Esophagus squamous epithelium (tissue), 5 donors: ENCODE results near the gene NCK1. TPM values are rescaled to one million over a fixed set of nuclear protein-coding genes. Genes with fewer than 3 reads are reported as not detected.

Experiments
- DNase-seq: peaks from one replicate; lab custom pipeline; 2025; lab: John Stamatoyannopoulos, UW
- H3K27ac ChIP-seq, 4 donors: fragments of 200-600 bp; sonication (generic); one replicate each; pipeline ENCODE4 v1.5.1; 2016 to 2019; ENCODE audit warnings: mild to moderate bottlenecking in 1 of 4
- H3K27me3 ChIP-seq, 4 donors: fragments of 200-600 bp; sonication (generic); 1 replicate in 3 of 4; 2 replicates in 1 of 4; pipeline versions ENCODE4 v1.5.1 to v1.6.0; 2017 to 2021; ENCODE audit warnings: antibody characterized with exemption in 1 of 4
- H3K36me3 ChIP-seq, 3 donors: fragments of 200-600 bp; sonication (generic); one replicate each; pipeline ENCODE4 v1.5.1; 2016 to 2019
- H3K4me1 ChIP-seq, 3 donors: fragments of 200-600 bp; sonication (generic); one replicate each; pipeline ENCODE4 v1.5.1; 2017 to 2019
- H3K4me3 ChIP-seq, 4 donors: fragments of 200-600 bp; sonication (generic); 1 replicate in 3 of 4; 2 replicates in 1 of 4; pipeline ENCODE4 v1.5.1; 2016 to 2019; ENCODE audit warnings: mild to moderate bottlenecking in 2 of 4, moderate library complexity in 1 of 4
- H3K9me3 ChIP-seq, 3 donors: fragments of 200-600 bp; sonication (generic); one replicate each; pipeline ENCODE4 v1.5.1; 2016 to 2019
- CTCF ChIP-seq, 6 experiments: fragments of 450-650 bp in 4 of 6; fragments of 200-600 bp in 2 of 6; sonication (generic) in 2 of 6; IDR thresholded peaks; one replicate each; pipeline ENCODE4 v1.5.1; 2016 to 2019; ENCODE audit warnings: antibody characterized with exemption in 6 of 6, mild to moderate bottlenecking in 4 of 6, moderate library complexity in 4 of 6
- POLR2A ChIP-seq, 4 donors: fragments of 450-650 bp; IDR thresholded peaks; one replicate each; pipeline ENCODE4 v1.6.1; 2017; ENCODE audit warnings: antibody characterized with exemption in 4 of 4, mild to moderate bottlenecking in 4 of 4, moderate library complexity in 3 of 4
- WGBS, 2 donors: methylation state at CpG; one replicate each; pipeline ENCODE4 v1.1.5; 2018; 5-methylcytosine and 5-hydroxymethylcytosine counted together
- intact Hi-C: fragments of 100-400 bp; cut with DNase I; formaldehyde crosslinking; loops from one replicate; pipeline ENCODE4 v1.15.0; 2022
- total RNA-seq, 4 donors: library from RNA; depleted of rRNA; stranded (reverse); fragments of >200 nt; gene quantifications; one replicate each; pipeline ENCODE4 v1.1.0, GENCODE V29; 2016
- donor health status: DM: yes; HTN: yes; CAD: no.

Gene NCK1
- total RNA-seq, 4 donors from 2014 or later, result 35.6 to 66.1 (median 57.3) TPM

GRCh38 chr3:136908297-136908696 lies 46.3 kb downstream of the NCK1 start:
- peaks cover 0 to 22% (median 8%) of the 10 kb centered on the region in 3 donors for H3K9me3 ChIP-seq
- intact Hi-C loops, result no loop called here
- H3K4me3 ChIP-seq, result no peak overlapping the region
- H3K36me3 ChIP-seq, result peaks cover 0 to 3% (median 0%) of the 10 kb centered on the region in 3 donors
- H3K27me3 ChIP-seq, result no peaks in the 10 kb centered on the region
- WGBS, 2 donors, result 91 to 92% methylated on average over 2 of the region's 2 CpGs
- TF ChIP-seq POLR2A (IDR thresholded peaks at IDR 0.05) (no peak), CTCF (IDR thresholded peaks at IDR 0.05) (no peak)
- H3K27ac ChIP-seq, result no peak overlapping the region
- peaks cover 5 to 46% (median 10%) of the 10 kb centered on the region in 3 donors for H3K4me1 ChIP-seq
- DNase-seq, result no peak

- H3K9me3 ChIP-seq, result peaks cover 0 to 14% (median 5%) of the 10 kb centered on the region in 3 donors
- WGBS, 2 donors, result 42 to 62% methylated on average over 4 of the region's 4 CpGs
- H3K27me3 ChIP-seq, result no peaks in the 10 kb centered on the region
- intact Hi-C loops, result no loop called here
- DNase-seq, result no peak
- H3K27ac ChIP-seq, result no peak overlapping the region
- peaks cover 0 to 8% (median 0%) of the 10 kb centered on the region in 3 donors for H3K36me3 ChIP-seq
- peaks cover 5 to 46% (median 10%) of the 10 kb centered on the region in 3 donors for H3K4me1 ChIP-seq
- H3K4me3 ChIP-seq, result no peak overlapping the region
- TF ChIP-seq CTCF (IDR thresholded peaks at IDR 0.05), result no peak
- TF ChIP-seq POLR2A (IDR thresholded peaks at IDR 0.05), result no peak
Observed at GRCh38 chr3:136909187-136909586, 47.2 kb downstream of the NCK1 start.

- Histone ChIP-seq H3K27me3 (no peaks in the 10 kb centered on the region), H3K9me3 (peaks cover 0 to 4% (median 0%) of the 10 kb centered on the region in 3 donors), H3K4me1 (peaks cover 5 to 46% (median 10%) of the 10 kb centered on the region in 3 donors), H3K4me3 (no peak overlapping the region), H3K36me3 (peaks cover 0 to 8% (median 0%) of the 10 kb centered on the region in 3 donors), H3K27ac (no peak overlapping the region)
- intact Hi-C loops, result no loop called here
- no peak for DNase-seq
- TF ChIP-seq POLR2A (IDR thresholded peaks at IDR 0.05) (no peak), CTCF (IDR thresholded peaks at IDR 0.05) (no peak)
- WGBS, 2 donors, result 91 to 96% methylated on average over 2 of the region's 2 CpGs
Observed at GRCh38 chr3:136910697-136911096, 48.7 kb downstream of the NCK1 start.

- H3K4me3 ChIP-seq, result no peak overlapping the region
- DNase-seq, result no peak
- H3K27me3 ChIP-seq, result no peaks in the 10 kb centered on the region
- peaks cover 0 to 4% (median 0%) of the 10 kb centered on the region in 3 donors for H3K9me3 ChIP-seq
- H3K36me3 ChIP-seq, result peaks cover 0 to 8% (median 0%) of the 10 kb centered on the region in 3 donors
- no peak overlapping the region for H3K27ac ChIP-seq
- 100% methylated on average over 1 of the region's 1 CpG for WGBS, 2 donors
- TF ChIP-seq CTCF (IDR thresholded peaks at IDR 0.05), result no peak
- no peak for TF ChIP-seq POLR2A (IDR thresholded peaks at IDR 0.05)
- peaks cover 0 to 33% (median 5%) of the 10 kb centered on the region in 3 donors for H3K4me1 ChIP-seq
- intact Hi-C loops, result no loop called here
Observed at GRCh38 chr3:136913168-136913567, 51.2 kb downstream of the NCK1 start.

GRCh38 chr3:136914739-136915138 lies 52.7 kb downstream of the NCK1 start:
- Histone ChIP-seq H3K27ac (no peak overlapping the region), H3K4me3 (no peak overlapping the region), H3K27me3 (no peaks in the 10 kb centered on the region), H3K9me3 (peaks cover 0 to 4% (median 0%) of the 10 kb centered on the region in 3 donors), H3K4me1 (peaks cover 0 to 31% (median 10%) of the 10 kb centered on the region in 3 donors), H3K36me3 (peaks cover 0 to 8% (median 0%) of the 10 kb centered on the region in 3 donors)
- 84 to 86% methylated on average over 3 of the region's 3 CpGs for WGBS, 2 donors
- TF ChIP-seq CTCF (IDR thresholded peaks at IDR 0.05) (no peak), POLR2A (IDR thresholded peaks at IDR 0.05) (no peak)
- intact Hi-C loops, result no loop called here
- no peak for DNase-seq
